Activated CD4-positive, alpha-beta T cell treated with anti-CD3 and anti-CD28 coated beads, Interleukin-2, amount 50 U/mL, for 4 hours (primary cell): Measurements from ENCODE around the gene HACD1.
"Not testable (repeated sequence)": the region's sequence is repeated elsewhere in the genome, so short reads cannot be mapped to it uniquely, and the experiment has no call there.

Source experiments
- DNase-seq, 2 experiments: peaks; one replicate each; pipeline ENCODE4 v3.0.0-alpha.2; 2020

HACD1 gene

DNA sequence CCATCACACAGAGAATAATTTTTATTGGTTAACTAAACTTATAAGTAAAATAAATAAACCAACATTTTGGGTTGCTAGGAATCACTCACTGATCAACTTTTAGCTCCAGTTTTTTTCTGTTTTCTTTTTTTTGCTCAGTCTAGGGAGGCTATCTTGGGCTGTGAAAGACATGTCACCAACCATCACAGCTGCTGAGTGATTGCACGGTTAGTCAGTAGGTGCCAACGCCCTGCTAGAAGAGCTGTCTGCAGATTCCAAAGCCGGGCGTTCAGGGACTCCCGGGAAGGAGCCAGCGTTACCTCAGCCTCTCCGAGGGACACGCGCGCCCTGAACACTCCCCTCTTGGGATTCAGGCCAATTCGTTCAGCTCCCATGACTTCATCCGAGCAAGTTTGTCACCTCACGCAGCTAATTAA, 26.2 kb upstream of the HACD1 start:
- DNase-seq: peak in 1 of 2 experiments; percentile 3

DNA sequence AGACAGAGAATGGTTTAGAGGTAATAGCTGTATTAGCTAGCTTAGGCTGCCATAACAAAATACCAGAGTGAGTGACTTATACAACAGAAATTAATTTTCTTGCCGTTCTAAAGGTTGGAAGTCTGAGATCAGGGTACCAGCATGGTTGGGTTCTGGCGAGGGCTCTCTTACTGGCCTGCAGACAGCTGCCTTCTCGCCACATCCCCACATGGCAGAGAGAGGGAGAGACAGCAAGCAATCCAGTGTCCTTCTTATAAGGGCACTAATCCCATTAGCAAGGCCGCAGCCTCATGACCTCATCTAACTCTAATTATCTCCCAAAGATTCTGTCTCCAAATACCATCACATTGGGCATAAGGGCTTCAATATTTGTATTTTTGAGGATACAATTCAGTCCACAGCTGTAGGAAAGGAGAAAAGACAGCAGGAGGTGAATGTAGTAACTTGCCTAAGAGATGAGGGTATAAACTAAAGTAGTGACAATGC, 23.2 kb upstream of the HACD1 start:
- DNase-seq: no peak

- DNase-seq: no peak
Measured at GRCh38 chr10:17637869-17638268, 20.7 kb upstream of the HACD1 start.

DNA sequence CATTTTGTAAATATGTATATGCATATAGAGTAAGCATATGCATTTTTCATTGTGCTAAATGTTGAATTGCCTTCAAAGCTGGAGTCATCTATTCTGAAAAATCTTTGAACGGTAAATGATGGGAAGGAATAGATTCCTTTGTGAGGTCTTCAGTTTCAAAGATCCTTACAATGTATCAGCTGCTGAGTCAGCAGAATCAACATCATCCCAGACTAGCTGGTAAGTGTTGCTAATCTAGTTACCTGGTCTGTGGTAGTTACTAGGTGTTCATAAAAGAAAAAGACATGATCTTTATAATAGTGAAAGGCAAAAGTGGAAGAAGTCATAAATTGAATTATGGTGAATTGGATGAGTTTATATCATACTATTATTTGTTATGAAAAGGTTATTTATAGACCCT, 16.2 kb upstream of the HACD1 start:
- DNase-seq: no peak

GRCh38 chr10:17632590-17632989, 15.4 kb upstream of the HACD1 start:
- DNase-seq: not testable (repeated sequence)

- no peak for DNase-seq
Measured at GRCh38 chr10:17626656-17627055, 9.5 kb upstream of the HACD1 start.

- no peak for DNase-seq
Measured at GRCh38 chr10:17624996-17625395, 7.8 kb upstream of the HACD1 start.

GRCh38 chr10:17622061-17622460, 4.9 kb upstream of the HACD1 start:
- DNase-seq: no peak

GRCh38 chr10:17616403-17617030, 657 bp downstream of the HACD1 start:
- DNase-seq: peak; percentile 2 to 4

DNA sequence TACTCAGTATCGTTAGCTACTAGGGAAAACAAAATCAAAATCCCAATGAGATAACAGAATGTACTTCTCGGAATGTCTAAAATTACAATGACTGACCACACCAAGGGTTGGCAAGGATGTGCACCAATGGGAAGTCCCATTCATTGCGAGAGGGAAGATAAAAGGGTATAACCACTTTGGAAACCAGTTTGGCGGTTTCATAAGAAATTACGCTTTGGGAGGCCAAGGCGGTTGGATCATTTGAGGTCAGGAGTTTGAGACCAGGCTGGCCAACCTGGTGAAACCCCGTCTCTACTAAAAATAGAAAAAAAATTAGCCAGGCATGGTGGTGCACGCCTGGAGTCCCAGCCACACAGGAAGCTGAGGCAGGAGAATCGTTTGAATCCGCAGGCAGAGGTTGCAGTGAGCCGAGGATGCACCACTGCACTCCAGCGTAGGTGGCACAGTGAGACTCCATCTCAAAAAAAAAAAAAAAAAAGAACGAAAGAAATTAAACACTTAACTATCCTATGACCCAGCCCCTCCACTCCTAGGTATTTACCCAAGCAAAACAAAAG, 7.6 kb downstream of the HACD1 start:
- no peak for DNase-seq

DNA sequence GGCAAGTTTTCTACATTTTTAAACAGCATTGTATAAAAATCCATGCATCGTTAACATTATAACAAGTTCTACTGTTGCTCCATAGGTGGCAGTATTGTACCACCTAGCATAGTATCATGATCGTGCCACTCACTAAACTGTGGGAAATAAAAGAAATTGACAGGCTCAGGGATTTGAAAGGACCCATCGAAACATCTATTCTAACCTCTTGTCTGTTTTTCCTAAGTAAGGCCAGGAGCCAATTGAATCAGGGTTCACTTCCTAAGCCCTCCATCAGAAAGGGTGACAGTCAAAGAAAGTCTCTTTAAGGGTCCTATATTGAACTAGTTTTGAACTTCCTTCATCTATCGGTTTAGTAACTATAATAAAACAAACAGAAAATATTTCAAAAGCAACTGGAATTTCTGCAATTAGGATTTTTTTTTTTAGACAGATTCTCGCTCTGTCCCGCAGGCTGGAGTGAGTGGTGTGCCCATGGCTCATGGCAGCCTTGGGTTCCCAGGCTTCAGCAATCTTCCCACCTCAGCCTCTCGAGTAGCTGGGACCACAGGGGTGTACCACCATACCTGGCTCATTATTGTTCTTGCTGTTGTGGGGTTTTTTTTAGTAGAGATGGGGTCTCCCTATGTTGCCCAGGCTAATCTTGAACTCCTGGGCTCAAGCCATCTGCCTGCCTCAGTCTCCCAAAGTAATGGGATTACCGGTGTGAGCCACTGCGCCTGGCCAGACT, 9.4 kb downstream of the HACD1 start:
- DNase-seq: no peak

- no peak for DNase-seq
Measured at GRCh38 chr10:17607060-17607459, 10.1 kb downstream of the HACD1 start.

GRCh38 chr10:17606547-17607040, 10.6 kb downstream of the HACD1 start:
- DNase-seq: no peak

GRCh38 chr10:17605936-17606335, 11.2 kb downstream of the HACD1 start:
- no peak for DNase-seq

DNA sequence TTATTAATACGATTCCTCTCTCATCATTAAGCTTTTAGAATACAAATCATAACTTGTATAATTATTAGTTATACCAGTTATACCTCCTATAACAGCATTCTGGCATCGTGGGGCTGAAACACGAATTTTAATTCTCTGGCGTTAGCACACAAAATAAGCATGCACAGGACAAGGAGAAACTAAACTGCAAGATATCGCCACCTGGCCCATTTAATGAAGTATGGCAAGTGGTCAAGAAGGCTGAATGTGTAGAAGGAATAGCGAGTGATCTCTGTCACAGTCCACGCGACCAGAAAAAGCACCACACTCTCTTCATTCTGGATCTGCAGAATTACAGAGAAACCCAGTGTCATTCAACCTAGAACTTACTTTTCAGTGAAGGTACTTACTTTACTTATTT, 18.1 kb downstream of the HACD1 start:
- no peak for DNase-seq

GRCh38 chr10:17597386-17597785, 19.8 kb downstream of the HACD1 start:
- no peak for DNase-seq

GRCh38 chr10:17590969-17591645, 26.1 kb downstream of the HACD1 start:
- no peak for DNase-seq

GRCh38 chr10:17589316-17589715, 27.9 kb downstream of the HACD1 start:
- not testable (repeated sequence) for DNase-seq

GRCh38 chr10:17588420-17588819, 28.8 kb downstream of the HACD1 start:
- no peak for DNase-seq

DNA sequence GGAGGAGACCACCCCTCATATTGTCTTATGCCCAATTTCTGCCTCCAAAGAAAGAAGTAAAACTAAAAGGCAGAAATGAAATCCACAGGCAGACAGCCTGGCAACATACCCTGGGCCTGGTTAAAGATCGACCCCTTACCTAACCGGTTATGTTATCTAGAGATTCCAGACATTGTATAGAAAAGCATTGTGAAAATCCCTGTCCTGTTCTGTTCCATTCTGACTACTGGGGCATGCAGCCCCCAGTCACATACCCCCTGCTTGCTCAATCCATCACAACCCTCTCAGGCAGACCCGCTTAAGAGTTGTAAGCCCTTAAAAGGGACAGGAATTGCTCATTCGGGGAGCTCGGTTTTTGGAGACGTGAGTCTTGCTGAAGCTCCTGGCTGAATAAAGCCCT, 29.9 kb downstream of the HACD1 start:
- DNase-seq: not testable (repeated sequence)

GRCh38 chr10:17586821-17587234, 30.3 kb downstream of the HACD1 start:
- DNase-seq: no peak

- DNase-seq: no peak
Measured at GRCh38 chr10:17585016-17585415, 32.2 kb downstream of the HACD1 start.

- no peak for DNase-seq
Measured at GRCh38 chr10:17580885-17581284, 36.3 kb downstream of the HACD1 start.
